Esophagus muscularis mucosa (tissue), 4 donors: ENCODE data around the gene LIFR. TPM values are rescaled to one million over a fixed set of nuclear protein-coding genes. Genes with fewer than 3 reads are reported as not detected.

Source experiments
- DNase-seq: peaks from one replicate; pipeline ENCODE4 v3.0.0-alpha.2; 2017; ENCODE audit errors: extremely low spot score
- H3K27ac ChIP-seq, 4 donors: fragments of 200-600 bp; sonication (generic); replicated peaks in 1 of 4; 1 replicate in 3 of 4; 2 replicates in 1 of 4; pipeline ENCODE4 v1.5.1; 2016 to 2019; ENCODE audit warnings: mild to moderate bottlenecking in 1 of 4
- H3K27me3 ChIP-seq, 4 donors: fragments of 200-600 bp; sonication (generic); one replicate each; pipeline versions ENCODE4 v1.5.1 to v1.6.0; 2016 to 2019
- H3K36me3 ChIP-seq, 4 donors: fragments of 200-600 bp; sonication (generic); one replicate each; pipeline ENCODE4 v1.5.1; 2016 to 2019
- H3K4me1 ChIP-seq, 4 donors: fragments of 200-600 bp; sonication (generic); one replicate each; pipeline ENCODE4 v1.5.1; 2016 to 2019
- H3K4me3 ChIP-seq, 4 donors: fragments of 200-600 bp; sonication (generic); 1 replicate in 2 of 4; 2 replicates in 2 of 4; pipeline ENCODE4 v1.5.1; 2016 to 2019; ENCODE audit warnings: mild to moderate bottlenecking in 4 of 4, moderate library complexity in 1 of 4
- H3K9me3 ChIP-seq, 4 donors: fragments of 200-600 bp; sonication (generic); 1 replicate in 3 of 4; 2 replicates in 1 of 4; pipeline ENCODE4 v1.5.1; 2016 to 2019
- EP300 ChIP-seq: sonication (generic); formaldehyde crosslinking; IDR thresholded peaks from one replicate; pipeline ENCODE4 v1.6.1; 2017; ENCODE audit warnings: antibody characterized with exemption
- POLR2A ChIP-seq: fragments of 450-650 bp; IDR thresholded peaks from one replicate; pipeline ENCODE4 v1.6.1; 2017; ENCODE audit warnings: antibody characterized with exemption, moderate library complexity, mild to moderate bottlenecking, low read depth
- POLR2AphosphoS5 ChIP-seq, 2 donors: sonication (generic); formaldehyde crosslinking; IDR thresholded peaks; one replicate each; pipeline ENCODE4 v1.6.1; 2017; ENCODE audit warnings: antibody characterized with exemption in 2 of 2
- WGBS: methylation state at CpG from one replicate; pipeline ENCODE4 v1.1.5; 2018; 5-methylcytosine and 5-hydroxymethylcytosine counted together
- intact Hi-C: fragments of 100-400 bp; cut with DNase I; formaldehyde crosslinking; loops from one replicate; pipeline ENCODE4 v1.15.1; 2023
- total RNA-seq, 4 donors: library from RNA; depleted of rRNA; stranded (reverse); fragments of >200 nt; gene quantifications; one replicate each; pipeline versions ENCODE4 v1.1.0 to v1.2.1, GENCODE V29; 2016
- TF ChIP-seq, protein P1 (sequence below), 3 experiments: fragments of 200-600 bp in 2 of 3; fragments of 450-650 bp in 1 of 3; sonication (generic) in 2 of 3; IDR thresholded peaks; one replicate each; pipeline ENCODE4 v1.5.1; 2017 to 2019; ENCODE audit warnings: antibody characterized with exemption in 3 of 3, mild to moderate bottlenecking in 2 of 3, moderate library complexity in 1 of 3

Gene LIFR
- total RNA-seq, 4 donors from 2014 or later = 72.3 to 102 (median 90.1) TPM

DNA sequence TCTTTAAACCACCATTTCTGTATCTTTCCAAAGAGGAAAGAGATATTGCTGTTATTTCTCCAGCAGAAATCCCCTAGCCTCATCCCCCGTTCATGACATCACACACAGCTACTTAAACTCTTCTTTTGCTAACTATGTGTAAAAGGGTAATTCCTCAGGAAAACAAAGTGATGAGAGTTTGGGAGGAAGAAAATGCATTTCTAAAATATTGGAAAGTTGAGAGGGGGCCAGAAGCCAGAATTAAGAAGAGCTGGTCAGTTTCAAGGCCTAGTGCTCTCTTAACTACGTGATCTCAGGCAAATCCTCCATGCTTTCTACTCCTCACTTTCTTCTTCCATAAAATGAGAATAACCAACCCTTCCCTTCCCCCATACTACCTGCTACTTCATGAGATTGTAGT is 109.4 kb downstream of the LIFR start:
- Histone ChIP-seq H3K4me3 (no peak overlapping the region), H3K4me1 (peaks cover 4 to 27% (median 19%) of the 10 kb centered on the region in 4 donors), H3K27ac (no peak overlapping the region), H3K27me3 (no peaks in the 10 kb centered on the region), H3K9me3 (no peaks in the 10 kb centered on the region), H3K36me3 (no peaks in the 10 kb centered on the region)
- TF ChIP-seq, protein P1, sequence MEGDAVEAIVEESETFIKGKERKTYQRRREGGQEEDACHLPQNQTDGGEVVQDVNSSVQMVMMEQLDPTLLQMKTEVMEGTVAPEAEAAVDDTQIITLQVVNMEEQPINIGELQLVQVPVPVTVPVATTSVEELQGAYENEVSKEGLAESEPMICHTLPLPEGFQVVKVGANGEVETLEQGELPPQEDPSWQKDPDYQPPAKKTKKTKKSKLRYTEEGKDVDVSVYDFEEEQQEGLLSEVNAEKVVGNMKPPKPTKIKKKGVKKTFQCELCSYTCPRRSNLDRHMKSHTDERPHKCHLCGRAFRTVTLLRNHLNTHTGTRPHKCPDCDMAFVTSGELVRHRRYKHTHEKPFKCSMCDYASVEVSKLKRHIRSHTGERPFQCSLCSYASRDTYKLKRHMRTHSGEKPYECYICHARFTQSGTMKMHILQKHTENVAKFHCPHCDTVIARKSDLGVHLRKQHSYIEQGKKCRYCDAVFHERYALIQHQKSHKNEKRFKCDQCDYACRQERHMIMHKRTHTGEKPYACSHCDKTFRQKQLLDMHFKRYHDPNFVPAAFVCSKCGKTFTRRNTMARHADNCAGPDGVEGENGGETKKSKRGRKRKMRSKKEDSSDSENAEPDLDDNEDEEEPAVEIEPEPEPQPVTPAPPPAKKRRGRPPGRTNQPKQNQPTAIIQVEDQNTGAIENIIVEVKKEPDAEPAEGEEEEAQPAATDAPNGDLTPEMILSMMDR (IDR thresholded peaks at IDR 0.05) = no peak
- TF ChIP-seq POLR2AphosphoS5 (IDR thresholded peaks at IDR 0.05) = no peak
- no peak for TF ChIP-seq EP300
- no peak for TF ChIP-seq POLR2A
- WGBS = 97% methylated on average over 2 of the region's 2 CpGs
- intact Hi-C loops = loop anchor here (5.0 to 10.0 kb wide), 2 partner anchors 110 to 218 kb away; partner anchors contain the start of gene LIFR
- DNase-seq = no peak

DNA sequence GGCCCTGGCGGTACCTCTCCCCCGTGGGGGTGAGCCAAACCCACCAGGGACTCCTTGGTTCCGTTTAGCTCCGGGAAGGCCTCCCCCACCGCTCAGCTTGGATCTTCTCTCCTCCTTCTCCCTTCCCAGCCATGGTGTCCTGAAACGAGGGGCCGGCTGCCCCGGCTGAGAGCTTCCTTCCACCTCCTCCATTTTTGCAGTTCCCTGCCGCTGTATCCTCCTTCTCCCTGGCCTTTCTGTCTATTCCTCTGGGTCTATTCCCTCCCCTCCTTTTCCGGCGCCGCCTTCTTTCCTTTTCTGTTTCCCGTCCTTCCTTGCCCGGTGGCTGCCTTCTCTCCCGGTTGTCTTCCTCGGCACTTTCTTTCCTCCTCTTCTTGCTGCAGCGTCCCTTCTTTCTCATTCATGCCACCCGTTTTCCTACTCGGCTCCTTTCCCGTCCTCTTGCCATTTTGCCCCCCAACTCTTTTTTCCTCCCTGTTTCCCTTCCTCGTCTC is 110.4 kb downstream of the LIFR start:
- H3K36me3 ChIP-seq = no peaks in the 10 kb centered on the region
- WGBS = 91% methylated on average over 21 of the region's 21 CpGs
- H3K27me3 ChIP-seq = no peaks in the 10 kb centered on the region
- no peak for DNase-seq
- TF ChIP-seq EP300 (no peak), POLR2AphosphoS5 (IDR thresholded peaks at IDR 0.05) (no peak)
- intact Hi-C loops = loop anchor here (5.0 to 10.0 kb wide), 2 partner anchors 111 to 219 kb away; partner anchors contain the start of gene LIFR
- H3K9me3 ChIP-seq = no peaks in the 10 kb centered on the region
- peak overlapping the region; percentile 42 to 50 (median 44) for H3K4me3 ChIP-seq
- peak overlapping the region; percentile 57 to 79 (median 70) for H3K27ac ChIP-seq
- peaks cover 4 to 33% (median 21%) of the 10 kb centered on the region in 4 donors for H3K4me1 ChIP-seq

DNA sequence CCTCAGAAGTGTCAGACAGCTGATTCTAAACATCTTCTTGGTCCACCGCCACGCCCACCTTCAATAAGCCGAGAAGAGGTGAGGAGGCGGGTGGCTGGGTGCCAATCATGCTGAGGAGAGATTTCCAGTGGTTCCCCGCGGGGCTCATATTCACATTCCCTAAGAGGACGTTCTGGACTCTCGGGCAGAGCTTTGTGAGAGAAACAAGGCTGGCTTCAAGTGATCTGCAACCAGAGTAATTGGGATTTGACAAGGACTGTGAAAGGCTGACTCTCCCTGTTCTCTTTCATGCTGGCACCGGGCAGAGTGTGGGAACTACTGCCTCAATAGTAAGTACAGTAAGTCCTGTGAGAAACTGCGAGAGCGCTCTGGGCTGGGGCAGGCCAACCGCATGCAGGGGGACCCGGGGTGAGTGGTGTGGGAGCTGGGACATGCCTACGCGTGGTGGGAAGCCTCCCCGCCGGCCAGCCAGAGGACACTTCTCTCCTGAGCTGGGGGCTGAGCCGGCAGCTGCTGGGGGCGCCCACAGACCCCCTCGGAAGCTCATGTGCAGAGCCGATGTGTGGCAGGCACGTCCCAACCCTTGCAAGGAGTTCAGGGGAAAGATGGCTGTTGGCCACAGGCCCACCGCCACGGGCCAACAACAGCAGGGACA is 110.9 kb downstream of the LIFR start:
- Histone ChIP-seq H3K9me3 (no peaks in the 10 kb centered on the region), H3K27ac (peak overlapping the region; percentile 57 to 79 (median 70)), H3K4me1 (peaks cover 4 to 33% (median 21%) of the 10 kb centered on the region in 4 donors), H3K36me3 (no peaks in the 10 kb centered on the region), H3K4me3 (peak overlapping the region; percentile 42 to 50 (median 44)), H3K27me3 (no peaks in the 10 kb centered on the region)
- 47% methylated on average over 15 of the region's 24 CpGs for WGBS
- TF ChIP-seq EP300 = no peak
- TF ChIP-seq POLR2A = no peak
- peak in 1 of 2 donors; percentile 14 for TF ChIP-seq POLR2AphosphoS5 (IDR thresholded peaks at IDR 0.05)
- TF ChIP-seq, protein P1 (IDR thresholded peaks at IDR 0.05) = no peak
- intact Hi-C loops = loop anchor here (5.0 to 10.0 kb wide), 2 partner anchors 112 to 219 kb away; partner anchors contain the start of gene LIFR
- no peak for DNase-seq

DNA sequence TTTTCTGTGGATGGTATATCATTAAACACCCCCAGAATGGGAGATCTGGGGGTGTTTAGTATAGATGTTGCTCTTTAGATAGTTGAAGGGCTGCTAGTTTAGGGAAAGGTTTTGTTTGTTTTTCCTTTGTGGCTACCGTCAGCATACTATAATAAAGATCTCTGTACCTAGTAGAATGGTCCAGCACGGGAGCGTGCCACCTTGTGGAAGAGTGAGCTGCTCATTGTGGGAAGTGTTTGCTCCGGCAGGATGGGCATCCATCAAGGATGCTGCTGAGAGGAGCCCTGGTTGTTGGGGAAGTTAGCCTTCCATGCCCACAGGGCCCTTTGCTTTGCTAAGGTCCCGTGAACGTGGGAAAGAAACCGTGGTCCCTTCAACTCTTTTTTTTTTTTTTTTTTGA is 113.1 kb downstream of the LIFR start:
- Histone ChIP-seq H3K4me1 (peaks cover 0 to 28% (median 21%) of the 10 kb centered on the region in 4 donors), H3K27ac (no peak overlapping the region), H3K4me3 (no peak overlapping the region), H3K9me3 (no peaks in the 10 kb centered on the region), H3K36me3 (no peaks in the 10 kb centered on the region), H3K27me3 (no peaks in the 10 kb centered on the region)
- WGBS = 91% methylated on average over 7 of the region's 7 CpGs
- intact Hi-C loops = loop anchor here (10.0 kb wide), 1 partner anchor 221 kb away; no protein-coding TSS in a partner anchor
- TF ChIP-seq EP300 (no peak), POLR2A (no peak), POLR2AphosphoS5 (IDR thresholded peaks at IDR 0.05) (no peak)
- TF ChIP-seq, protein P1 (IDR thresholded peaks at IDR 0.05) = no peak
- DNase-seq = no peak

DNA sequence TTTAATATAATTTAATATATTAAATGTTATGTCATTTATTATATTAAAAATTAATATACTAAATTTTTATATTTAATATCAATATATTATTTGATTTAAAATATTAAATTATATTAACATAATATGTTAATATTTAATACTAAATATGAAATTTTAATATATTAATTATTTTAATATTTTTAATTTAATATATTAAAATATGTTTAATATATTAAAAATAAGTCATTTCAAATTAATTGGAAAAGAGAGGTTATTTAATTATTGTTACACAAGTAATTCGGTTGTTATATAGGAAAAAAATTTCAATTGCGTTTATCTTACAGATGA is 114.2 kb downstream of the LIFR start:
- no peak overlapping the region for H3K4me3 ChIP-seq
- TF ChIP-seq POLR2AphosphoS5 (IDR thresholded peaks at IDR 0.05) (no peak), POLR2A (no peak), EP300 (no peak)
- TF ChIP-seq, protein P1 (IDR thresholded peaks at IDR 0.05) = no peak
- intact Hi-C loops = loop anchor here (10.0 kb wide), 1 partner anchor 223 kb away; no protein-coding TSS in a partner anchor
- no peak for DNase-seq
- H3K27me3 ChIP-seq = no peaks in the 10 kb centered on the region
- H3K9me3 ChIP-seq = no peaks in the 10 kb centered on the region
- no peak overlapping the region for H3K27ac ChIP-seq
- 93% methylated on average over 2 of the region's 2 CpGs for WGBS
- H3K36me3 ChIP-seq = no peaks in the 10 kb centered on the region
- H3K4me1 ChIP-seq = peaks cover 0 to 21% (median 16%) of the 10 kb centered on the region in 4 donors
